Measurements from ENCODE around the gene EIF4G3.

GRCh38 chr1:21174230-21174629 is 2.5 kb downstream of the EIF4G3 start:
- no peak for TF ChIP-seq POLR2AphosphoS5 (IDR thresholded peaks at IDR 0.05; ENCODE audit: low read depth, low read length)
- no peak for TF ChIP-seq POLR2A (IDR thresholded peaks at IDR 0.05; ENCODE audit: low read depth, low read length)
- no peak for TF ChIP-seq TAF1 (IDR thresholded peaks at IDR 0.05; ENCODE audit: borderline replicate concordance, low read depth, low read length)
